HG02798 (cell line): ENCODE measurements around the gene ARL14.
"Not testable (repeated sequence)": the region's sequence is repeated elsewhere in the genome, so short reads cannot be mapped to it uniquely, and the experiment has no call there.

Source experiments
- ATAC-seq: cut with Tn5 transposase; IDR thresholded peaks from one replicate; pipeline ENCODE4 v1.9.1; 2021; ENCODE audit warnings: mild to moderate bottlenecking; ENCODE audit not compliant: unreplicated experiment, poor library complexity

Gene ARL14

GRCh38 chr3:160675566-160676124 lies 1.3 kb upstream of the ARL14 start:
- no peak for ATAC-seq

DNA sequence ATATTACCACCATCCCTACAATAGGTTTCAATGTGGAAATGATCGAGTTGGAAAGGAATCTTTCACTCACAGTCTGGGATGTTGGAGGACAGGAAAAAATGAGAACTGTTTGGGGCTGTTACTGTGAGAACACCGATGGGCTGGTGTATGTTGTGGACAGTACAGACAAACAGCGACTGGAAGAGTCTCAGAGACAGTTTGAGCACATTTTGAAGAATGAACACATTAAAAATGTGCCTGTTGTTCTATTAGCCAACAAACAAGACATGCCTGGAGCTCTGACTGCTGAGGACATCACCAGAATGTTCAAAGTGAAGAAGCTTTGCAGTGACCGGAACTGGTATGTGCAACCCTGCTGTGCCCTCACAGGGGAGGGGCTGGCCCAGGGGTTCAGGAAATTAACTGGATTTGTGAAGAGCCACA lies 510 bp downstream of the ARL14 start:
- ATAC-seq = no peak

GRCh38 chr3:160678292-160678842 lies 1.4 kb downstream of the ARL14 start:
- no peak for ATAC-seq

DNA sequence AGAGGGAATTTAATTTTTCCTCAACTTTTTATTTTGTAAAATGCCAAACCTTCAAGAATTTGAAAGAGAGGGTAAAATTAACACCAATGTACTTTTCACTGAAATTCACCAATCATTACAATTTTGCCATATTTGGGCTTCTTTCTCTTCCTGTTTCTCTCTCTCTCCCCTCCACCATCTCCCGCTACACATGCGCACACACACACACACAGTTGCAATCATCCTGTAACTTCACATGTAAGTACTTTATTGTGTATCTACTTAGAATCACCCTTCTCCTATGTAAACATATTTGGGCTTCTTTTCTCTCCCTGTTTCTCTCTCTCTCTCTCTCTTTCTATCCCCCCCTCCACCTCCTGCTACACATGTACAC lies 7.4 kb downstream of the ARL14 start:
- no peak for ATAC-seq

DNA sequence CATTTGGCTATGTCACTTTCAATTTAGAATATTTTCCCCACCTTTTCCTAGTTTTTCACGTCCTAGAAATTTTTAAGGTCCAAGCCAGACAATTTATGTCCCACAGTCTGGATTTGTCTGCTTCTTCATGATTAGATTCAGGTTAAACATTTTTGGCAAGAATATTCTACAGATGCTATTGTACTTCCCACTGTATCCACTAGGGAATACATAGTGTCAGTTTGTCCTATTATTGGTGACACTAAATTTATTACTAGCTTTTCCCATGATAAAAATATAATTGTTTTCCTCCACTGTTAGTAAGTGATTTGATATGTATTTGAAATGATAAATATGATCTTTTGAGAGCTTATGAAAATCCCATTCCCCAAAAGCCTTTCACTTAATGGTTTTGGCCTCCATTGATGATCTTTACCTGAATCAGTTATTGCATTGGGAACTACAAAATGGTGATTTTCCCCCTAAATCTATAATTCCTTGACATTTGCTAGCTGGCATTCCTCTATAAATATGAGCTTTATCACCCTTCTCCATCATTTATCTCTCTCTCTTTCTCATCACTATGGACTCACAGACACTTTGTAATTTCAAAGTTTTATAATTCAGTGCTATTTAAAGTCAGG lies 8.3 kb downstream of the ARL14 start:
- no peak for ATAC-seq

GRCh38 chr3:160686955-160687535 lies 10.1 kb downstream of the ARL14 start:
- peak; percentile 41 for ATAC-seq

DNA sequence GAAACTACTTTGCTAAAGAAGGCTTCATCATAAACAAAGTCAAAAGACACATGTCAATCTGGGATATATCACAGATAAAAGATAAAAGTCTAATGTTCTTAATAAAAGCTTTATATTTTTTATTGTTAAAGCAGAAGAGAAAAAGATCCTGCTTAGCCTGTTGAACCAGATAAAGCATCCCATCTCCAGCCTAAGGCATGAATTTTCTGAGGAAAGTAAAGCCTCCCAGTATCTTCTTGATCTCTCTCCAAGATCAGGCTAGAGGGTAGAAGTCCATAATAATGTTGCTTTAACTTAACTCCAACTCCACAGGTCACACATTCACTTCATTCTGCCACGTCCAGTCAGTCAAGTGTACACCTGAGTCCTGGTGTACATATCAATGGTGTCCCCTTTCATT lies 14.2 kb downstream of the ARL14 start:
- ATAC-seq = no peak

DNA sequence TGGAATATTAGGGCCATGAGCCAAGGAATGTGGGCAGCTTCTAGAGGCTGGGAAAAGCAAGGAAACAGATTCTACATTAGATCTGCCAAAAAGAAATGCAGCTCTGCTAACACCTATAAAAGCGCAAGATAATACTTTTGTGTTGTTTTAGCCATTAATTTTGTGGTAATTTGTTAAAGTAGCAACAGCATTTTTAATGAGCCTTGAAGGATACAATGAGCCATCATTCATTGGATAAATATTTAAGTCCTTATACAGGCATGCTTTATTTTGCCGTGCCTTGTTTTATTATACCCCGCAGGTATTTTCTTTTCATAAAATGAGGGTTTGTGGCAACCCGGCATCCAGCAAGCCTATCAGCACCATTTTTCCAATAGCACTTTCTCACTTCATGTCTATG lies 15.0 kb downstream of the ARL14 start:
- ATAC-seq = no peak

DNA sequence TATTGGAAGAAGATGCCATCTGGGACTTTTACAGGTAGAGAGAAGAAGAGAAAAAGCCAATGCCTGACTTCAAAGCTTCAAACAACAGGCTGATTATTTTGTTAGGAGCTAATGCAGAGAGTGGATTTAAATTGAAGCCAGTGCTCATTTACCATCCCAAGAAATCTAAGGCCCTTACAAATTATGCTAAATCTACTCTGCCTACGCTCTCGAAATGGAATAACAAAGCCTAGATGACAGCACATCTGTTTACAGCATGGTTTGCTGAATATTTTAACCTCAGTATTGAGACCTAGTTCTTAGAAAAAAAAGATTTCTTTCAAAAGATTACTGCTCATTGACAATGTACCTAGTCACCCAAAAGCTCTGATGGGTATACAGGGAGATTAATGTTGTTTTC lies 16.2 kb downstream of the ARL14 start:
- ATAC-seq = no peak

DNA sequence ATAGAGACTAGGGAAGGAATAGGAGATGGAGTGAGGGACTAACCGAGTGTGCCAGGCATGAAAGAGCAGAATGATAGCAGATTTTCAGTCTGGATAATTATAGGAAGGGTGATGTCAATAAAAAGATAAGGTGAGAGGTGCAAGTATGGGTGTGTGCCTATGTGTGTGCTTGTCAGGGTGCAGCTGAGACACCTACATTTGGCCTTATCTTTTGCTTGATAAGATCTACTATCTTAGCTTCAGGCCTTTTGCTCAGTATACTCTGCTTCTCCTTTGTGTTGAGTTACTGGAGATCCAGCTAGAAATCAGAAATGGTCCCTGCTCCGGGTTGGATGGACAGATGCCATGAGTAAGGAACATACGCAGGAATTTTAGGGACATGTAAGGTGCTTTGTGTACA lies 17.4 kb downstream of the ARL14 start:
- ATAC-seq = no peak

DNA sequence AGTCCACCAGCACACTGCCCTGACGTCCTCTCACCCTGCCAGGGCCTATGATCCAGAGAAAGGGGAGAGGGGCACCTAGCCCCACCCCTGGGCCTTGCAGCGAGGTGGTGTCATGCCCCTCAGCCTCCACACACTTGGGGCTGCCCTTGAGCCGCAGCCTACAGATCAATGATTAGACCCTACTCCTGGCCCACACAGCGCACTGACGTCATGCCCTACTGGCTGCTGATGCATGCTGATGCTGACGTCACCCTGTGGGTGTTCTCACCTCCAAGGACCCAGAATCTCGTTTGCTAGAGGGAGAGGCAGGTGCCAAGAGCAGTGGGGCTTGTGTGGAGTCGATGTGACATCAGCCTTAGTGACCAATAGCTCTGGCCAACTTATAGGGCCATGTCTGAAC lies 18.0 kb downstream of the ARL14 start:
- ATAC-seq = no peak

DNA sequence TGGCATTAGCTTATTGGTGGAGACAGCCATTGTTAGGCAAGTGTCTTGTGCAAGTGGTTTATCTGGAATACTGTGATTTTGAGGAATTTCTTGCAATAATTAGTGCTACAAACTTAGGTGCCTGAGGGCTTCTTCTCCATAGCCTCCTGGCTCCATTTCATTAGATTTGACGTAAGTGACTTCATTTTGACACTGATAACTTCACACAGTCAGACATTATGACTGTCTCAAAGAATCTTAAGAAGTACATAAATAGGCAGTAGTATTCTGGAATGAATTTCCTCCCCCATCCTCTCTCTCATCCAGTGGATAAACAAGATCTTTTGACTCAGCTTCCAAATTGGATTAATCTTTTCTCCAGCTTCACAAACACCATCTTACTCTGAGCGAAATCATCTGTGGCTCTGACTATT lies 19.0 kb downstream of the ARL14 start:
- no peak for ATAC-seq

DNA sequence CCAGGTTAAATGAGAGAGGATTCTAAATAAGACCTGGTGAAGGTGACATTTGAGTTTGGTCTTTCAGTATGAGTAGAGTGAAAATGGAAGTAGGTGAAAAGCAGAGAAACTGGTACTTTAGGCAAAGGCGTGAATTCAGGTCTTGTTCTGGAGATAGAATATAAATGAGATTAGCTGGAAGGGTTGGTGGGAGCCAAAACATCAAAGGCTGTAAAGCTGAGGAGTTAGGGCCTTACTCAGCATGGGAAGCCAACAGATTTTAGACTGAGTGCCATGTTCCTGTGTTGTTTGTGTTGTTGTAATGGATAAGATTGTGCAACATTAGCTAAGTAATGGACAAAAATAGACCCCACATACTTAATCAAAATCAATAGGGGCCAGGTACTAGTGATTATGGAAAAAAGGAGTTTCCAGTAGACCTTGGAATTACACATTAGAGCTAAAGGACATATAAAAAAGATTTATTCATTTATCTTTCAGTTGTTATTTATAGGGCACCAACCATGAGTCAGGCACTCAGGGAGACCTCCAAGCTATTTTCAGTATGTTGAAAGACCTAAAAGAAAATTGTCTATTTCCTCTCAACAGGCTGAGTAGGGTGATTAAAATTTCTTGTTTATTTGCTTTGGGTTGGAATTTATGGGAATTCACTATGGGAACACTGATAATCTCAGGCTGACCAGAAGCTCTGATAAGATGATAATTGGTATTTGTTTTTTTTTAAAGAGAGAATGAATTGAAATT lies 20.8 kb downstream of the ARL14 start:
- ATAC-seq = peak; percentile 53

- ATAC-seq = no peak
These were observed 21.7 kb downstream of the ARL14 start for GRCh38 chr3:160698599-160699195.

DNA sequence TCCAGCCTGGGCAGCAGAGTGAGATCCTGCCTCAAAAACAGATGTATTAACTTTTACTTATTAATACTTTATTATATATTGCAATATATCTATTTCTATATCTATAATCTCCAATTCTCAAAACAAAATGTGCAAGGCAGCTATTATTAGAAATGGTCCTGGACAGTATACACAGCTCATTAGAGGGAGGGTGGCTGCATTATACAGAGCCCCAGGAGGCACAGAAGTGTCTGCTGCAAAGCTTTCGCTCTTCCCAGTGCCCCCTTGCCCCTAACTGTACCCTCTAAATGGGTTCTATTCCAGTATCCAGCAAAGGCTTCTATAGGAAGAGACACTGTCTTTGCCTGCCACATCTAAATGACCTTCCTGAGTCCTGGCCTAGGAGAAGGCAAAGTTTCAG lies 24.5 kb downstream of the ARL14 start:
- no peak for ATAC-seq

- ATAC-seq = no peak
These were observed 25.3 kb downstream of the ARL14 start for GRCh38 chr3:160702290-160702689.

- ATAC-seq = no peak
These were observed 27.0 kb downstream of the ARL14 start for GRCh38 chr3:160703974-160704373.

DNA sequence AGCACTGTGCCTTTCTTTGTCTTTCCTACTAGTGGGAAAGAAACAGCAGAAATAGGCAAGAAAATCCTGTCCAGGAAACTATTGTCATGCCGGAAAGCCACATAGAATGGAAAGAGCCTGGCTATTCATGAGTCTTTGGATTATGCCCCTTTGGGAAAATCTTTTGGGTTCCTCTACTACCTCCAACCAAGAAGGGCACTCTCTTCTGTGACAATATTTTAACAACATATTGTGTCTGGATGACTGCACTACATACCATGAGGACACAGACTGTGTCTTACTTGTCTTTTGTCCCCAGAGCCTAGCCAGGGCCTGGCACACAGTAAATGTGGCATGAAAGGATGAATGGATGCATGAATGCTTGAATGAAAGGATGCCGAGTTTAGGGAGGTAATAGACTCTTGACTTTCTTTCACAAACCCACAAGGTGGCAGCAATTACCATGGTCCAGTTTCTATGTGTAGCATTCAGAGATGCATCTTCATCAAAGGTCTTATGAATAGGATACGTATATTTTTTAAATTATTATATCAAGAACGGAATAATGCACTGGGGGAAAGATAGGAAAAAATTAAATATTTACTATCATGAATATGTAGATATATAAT lies 30.3 kb downstream of the ARL14 start:
- ATAC-seq = peak; percentile 69

GRCh38 chr3:160709477-160710182 lies 32.7 kb downstream of the ARL14 start:
- no peak for ATAC-seq

- not testable (repeated sequence) for ATAC-seq
These were observed 36.2 kb downstream of the ARL14 start for GRCh38 chr3:160713144-160713543.
